HepG2 (cell line): ENCODE measurements around the gene RUNX2. TPM values are rescaled to one million over a fixed set of nuclear protein-coding genes. Genes with fewer than 3 reads are reported as not detected.

Experiments used
- CEBPB ChIP-seq: IDR thresholded peaks from 2 replicates; pipeline ENCODE4 v1.6.1; 2011; ENCODE audit warnings: low read depth, low read length, improper control_type of control experiment, borderline replicate concordance
- CEBPG ChIP-seq: IDR thresholded peaks from 2 replicates; pipeline ENCODE4 v1.6.1; 2016
- E2F2 ChIP-seq: sonication (generic); formaldehyde crosslinking; IDR thresholded peaks from 2 replicates; pipeline ENCODE4 v1.4.0; 2020; ENCODE audit warnings: missing genetic modification reagents, borderline replicate concordance
- ETV5 ChIP-seq: IDR thresholded peaks from 2 replicates; pipeline ENCODE4 v1.6.1; 2018; ENCODE audit warnings: missing biosample characterization, missing genetic modification reagents, inconsistent platforms, borderline replicate concordance
- IKZF4 ChIP-seq: sonication (generic); formaldehyde crosslinking; IDR thresholded peaks from 2 replicates; pipeline ENCODE4 v1.5.1; 2020; ENCODE audit warnings: borderline replicate concordance, mild to moderate bottlenecking, low read depth, missing genetic modification reagents; ENCODE audit errors: not compliant biosample characterization
- NCOA2 ChIP-seq: sonication (generic); formaldehyde crosslinking; IDR thresholded peaks from 2 replicates; pipeline ENCODE4 v1.8.0; 2022; ENCODE audit warnings: inconsistent platforms
- PHF21A ChIP-seq: sonication (generic); formaldehyde crosslinking; IDR thresholded peaks from 2 replicates; pipeline ENCODE4 v1.5.0; 2020; ENCODE audit warnings: mild to moderate bottlenecking, missing genetic modification reagents
- POLR2A ChIP-seq, 2 experiments: IDR thresholded peaks; 2 replicates each; pipeline ENCODE4 v1.6.1; 2011; ENCODE audit warnings: low read depth in 2 of 2, low read length in 2 of 2, mild to moderate bottlenecking in 1 of 2, moderate library complexity in 1 of 2; ENCODE audit not compliant: insufficient read depth in 1 of 2
- RAD21 ChIP-seq: fragments of 450-650 bp; formaldehyde crosslinking; IDR thresholded peaks from 2 replicates; pipeline ENCODE4 v1.5.0; 2020; ENCODE audit warnings: mild to moderate bottlenecking
- SIN3B ChIP-seq: fragments of 150-350 bp; IDR thresholded peaks from 2 replicates; pipeline ENCODE4 v1.6.1; 2014; ENCODE audit warnings: low read length
- SRSF1 ChIP-seq: fragments of 200-400 bp; formaldehyde crosslinking; optimal IDR thresholded peaks from 2 replicates; pipeline ENCODE3; 2017; ENCODE audit warnings: mild to moderate bottlenecking, low read depth, low read length, moderate library complexity
- TEF ChIP-seq: sonication (generic); formaldehyde crosslinking; IDR thresholded peaks from 2 replicates; pipeline ENCODE4 v1.5.0; 2020; ENCODE audit warnings: missing genetic modification reagents
- ZBTB4 ChIP-seq: sonication (generic); formaldehyde crosslinking; IDR thresholded peaks from 2 replicates; pipeline ENCODE4 v1.4.0; 2020; ENCODE audit warnings: missing genetic modification reagents, mild to moderate bottlenecking, borderline replicate concordance
- ZFP41 ChIP-seq: sonication (generic); formaldehyde crosslinking; IDR thresholded peaks from 2 replicates; pipeline ENCODE4 v1.4.0; 2020; ENCODE audit warnings: mild to moderate bottlenecking, missing genetic modification reagents, borderline replicate concordance
- ZNF34 ChIP-seq: sonication (generic); formaldehyde crosslinking; IDR thresholded peaks from 2 replicates; pipeline ENCODE4 v1.4.0; 2020; ENCODE audit warnings: mild to moderate bottlenecking, missing genetic modification reagents, borderline replicate concordance
- ZNF441 ChIP-seq: sonication (generic); formaldehyde crosslinking; IDR thresholded peaks from 2 replicates; pipeline ENCODE4 v1.7.0; 2021; ENCODE audit warnings: missing genetic modification reagents, borderline replicate concordance
- ZNF501 ChIP-seq: sonication (generic); formaldehyde crosslinking; IDR thresholded peaks from 2 replicates; pipeline ENCODE4 v1.5.1; 2020; ENCODE audit warnings: mild to moderate bottlenecking, moderate library complexity, missing genetic modification reagents
- ZNF652 ChIP-seq: IDR thresholded peaks from 2 replicates; pipeline ENCODE4 v1.6.1; 2016; ENCODE audit warnings: low read depth, borderline replicate concordance
- ZNF709 ChIP-seq: sonication (generic); formaldehyde crosslinking; IDR thresholded peaks from 2 replicates; pipeline ENCODE4 v1.5.0; 2020; ENCODE audit warnings: mild to moderate bottlenecking, missing genetic modification reagents
- ZNF782 ChIP-seq: sonication (generic); formaldehyde crosslinking; IDR thresholded peaks from 2 replicates; pipeline ENCODE4 v1.4.0; 2020; ENCODE audit warnings: missing genetic modification reagents, mild to moderate bottlenecking, borderline replicate concordance
- polyA plus RNA-seq, 8 experiments: library from polyadenylated mRNA; depleted of rRNA in 3 of 8; stranded (reverse) in 7 of 8; unstranded in 1 of 8; fragments of >200 nt; fragmentation: Illumina TruSeq in 4 of 8; extraction: Trizol in 4 of 8; gene quantifications; 2 replicates each; pipeline versions ENCODE4 v1.2.1 to v1.2.3, GENCODE V29; 2011 to 2016; ENCODE audit warnings: low read depth in 4 of 8, missing spikeins in 1 of 8, mixed read lengths in 1 of 8; ENCODE audit not compliant: insufficient read depth in 1 of 8
- total RNA-seq, 5 experiments: library from RNA; depleted of rRNA; stranded (reverse); fragments of >200 nt; fragmentation: Illumina TruSeq; extraction: Trizol; gene quantifications; 2 replicates each; pipeline ENCODE4 v1.2.3, GENCODE V29; 2016; ENCODE audit warnings: low read depth in 1 of 5
- TF ChIP-seq, protein P1 (sequence below): sonication (generic); formaldehyde crosslinking; IDR thresholded peaks from 2 replicates; pipeline ENCODE4 v1.4.0; 2020; ENCODE audit warnings: low read depth, mild to moderate bottlenecking, missing genetic modification reagents
- TF ChIP-seq, protein P2 (sequence below): sonication (generic); formaldehyde crosslinking; IDR thresholded peaks from 2 replicates; pipeline ENCODE4 v1.8.1; 2023; ENCODE audit warnings: mild to moderate bottlenecking, missing genetic modification reagents

RUNX2 gene
- total and polyA plus RNA-seq, 2 of the 13 experiments (the other 11 are each of a cell fraction or from before 2014, with no cell fraction given), result not detected

- peak; percentile 93 for TF ChIP-seq NCOA2 (CRISPR knock-in tag)
- peak; percentile 69 for TF ChIP-seq ZNF709 (CRISPR knock-in tag)
- TF ChIP-seq ZFP41 (CRISPR knock-in tag), result no peak
- TF ChIP-seq, protein P1, sequence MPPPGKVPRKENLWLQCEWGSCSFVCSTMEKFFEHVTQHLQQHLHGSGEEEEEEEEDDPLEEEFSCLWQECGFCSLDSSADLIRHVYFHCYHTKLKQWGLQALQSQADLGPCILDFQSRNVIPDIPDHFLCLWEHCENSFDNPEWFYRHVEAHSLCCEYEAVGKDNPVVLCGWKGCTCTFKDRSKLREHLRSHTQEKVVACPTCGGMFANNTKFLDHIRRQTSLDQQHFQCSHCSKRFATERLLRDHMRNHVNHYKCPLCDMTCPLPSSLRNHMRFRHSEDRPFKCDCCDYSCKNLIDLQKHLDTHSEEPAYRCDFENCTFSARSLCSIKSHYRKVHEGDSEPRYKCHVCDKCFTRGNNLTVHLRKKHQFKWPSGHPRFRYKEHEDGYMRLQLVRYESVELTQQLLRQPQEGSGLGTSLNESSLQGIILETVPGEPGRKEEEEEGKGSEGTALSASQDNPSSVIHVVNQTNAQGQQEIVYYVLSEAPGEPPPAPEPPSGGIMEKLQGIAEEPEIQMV (CRISPR knock-in tag), result peak; percentile 77
- TF ChIP-seq RAD21 (CRISPR knock-in tag), result no peak
- TF ChIP-seq CEBPB, result peak; percentile 100
- peak; percentile 90 for TF ChIP-seq ZNF441 (CRISPR knock-in tag)
- TF ChIP-seq ZNF501 (CRISPR knock-in tag), result 0 out of 2 replicates have a peak, but pooled peaks have one; percentile 42
- peak; percentile 99 for TF ChIP-seq ETV5 (CRISPR knock-in tag)
- TF ChIP-seq SIN3B, result 0 out of 2 replicates have a peak, but pooled peaks have one; percentile 31
- TF ChIP-seq CEBPG, result peak; percentile 100
- no peak for TF ChIP-seq POLR2A (IDR thresholded peaks at IDR 0.05; ENCODE audit: insufficient read depth in 1 of 2, low read depth in 2 of 2, low read length in 2 of 2)
- TF ChIP-seq IKZF4 (CRISPR knock-in tag), result no peak
- no peak for TF ChIP-seq SRSF1
- TF ChIP-seq ZNF782 (CRISPR knock-in tag), result no peak
- 0 out of 2 replicates have a peak, but pooled peaks have one; percentile 9 for TF ChIP-seq ZBTB4 (CRISPR knock-in tag)
- peak; percentile 62 for TF ChIP-seq ZNF652 (CRISPR knock-in tag)
- TF ChIP-seq, protein P2, sequence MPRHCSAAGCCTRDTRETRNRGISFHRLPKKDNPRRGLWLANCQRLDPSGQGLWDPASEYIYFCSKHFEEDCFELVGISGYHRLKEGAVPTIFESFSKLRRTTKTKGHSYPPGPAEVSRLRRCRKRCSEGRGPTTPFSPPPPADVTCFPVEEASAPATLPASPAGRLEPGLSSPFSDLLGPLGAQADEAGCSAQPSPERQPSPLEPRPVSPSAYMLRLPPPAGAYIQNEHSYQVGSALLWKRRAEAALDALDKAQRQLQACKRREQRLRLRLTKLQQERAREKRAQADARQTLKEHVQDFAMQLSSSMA, result peak; percentile 74; the same call in 1 of the 2 replicates
- 0 out of 2 replicates have a peak, but pooled peaks have one; percentile 31 for TF ChIP-seq ZNF34 (CRISPR knock-in tag)
- peak; percentile 62; the same call in 1 of the 2 replicates for TF ChIP-seq TEF (CRISPR knock-in tag)
- peak; percentile 77 for TF ChIP-seq PHF21A (CRISPR knock-in tag)
- no peak; the same call in 1 of the 2 replicates for TF ChIP-seq E2F2
Measured at GRCh38 chr6:45445749-45446549, 117.8 kb downstream of the RUNX2 start (continued).
